ENCODE measurements around the gene MYB. TPM values are rescaled to one million over a fixed set of nuclear protein-coding genes. Genes with fewer than 3 reads are reported as not detected.

MYB gene
- total and polyA plus RNA-seq, 2 donors (not counting 3 experiments of a cell fraction or from before 2014, with no cell fraction given), result 0.14 to 0.53 TPM

GRCh38 chr6:135261872-135262725, 81.0 kb downstream of the MYB start:
- no peaks in the 10 kb centered on the region for H3K79me2 ChIP-seq (ENCODE audit: control insufficient read depth, insufficient read depth, low read length)
- H3K4me3 ChIP-seq (replicated peaks in 1 of 3; ENCODE audit: insufficient read depth in 1 of 3, low read depth in 1 of 3, low read length in 3 of 3), result no peak overlapping the region
- no peaks in the 10 kb centered on the region for H4K20me1 ChIP-seq (replicated peaks; ENCODE audit: control insufficient read depth, extremely low read depth, insufficient read depth, low read length)
- no peaks in the 10 kb centered on the region for H3K9me3 ChIP-seq (replicated peaks; ENCODE audit: control insufficient read depth, insufficient read depth, low read length)
- ChIA-PET CTCF (interaction anchor here (0.9 kb wide), 2 partner anchors 20 to 157 kb away, joined by 3 read pairs; no protein-coding TSS in a partner anchor), POLR2A (no interaction called here)
- BruUV-seq (replicated peaks), result no TSS peak
- no peaks in the 10 kb centered on the region for H3K9me1 ChIP-seq (replicated peaks; ENCODE audit: control insufficient read depth, extremely low read depth, insufficient read depth, low read length)
- no peak overlapping the region for H3K9ac ChIP-seq (replicated peaks; ENCODE audit: extremely low read depth, insufficient read depth, low read length)
- DNase-seq (ENCODE audit: low read depth, low spot score) (no peak), FAIRE-seq (no peak)
- no peak overlapping the region for H3K27ac ChIP-seq (ENCODE audit: insufficient read depth, low read depth, low read length)
- H3K4me2 ChIP-seq (ENCODE audit: insufficient read depth, low read length), result no peak overlapping the region
- H3K4me1 ChIP-seq (ENCODE audit: control insufficient read depth, extremely low read depth, insufficient read depth, low read length), result no peaks in the 10 kb centered on the region
- peaks cover 2 to 9% of the 10 kb centered on the region in 2 experiments for H3K27me3 ChIP-seq (ENCODE audit: control insufficient read depth in 2 of 2, insufficient read depth in 2 of 2, low read length in 2 of 2)
- H2AFZ ChIP-seq (ENCODE audit: low read depth, low read length), result no peak overlapping the region
- TF ChIP-seq POLR2AphosphoS5 (IDR thresholded peaks at IDR 0.05; ENCODE audit: insufficient read depth, low read depth, low read length) (no peak), JUN (IDR thresholded peaks at IDR 0.05; ENCODE audit: borderline replicate concordance, insufficient read depth, insufficient read length, low read depth) (no peak), CTCF (IDR thresholded peaks at IDR 0.05; ENCODE audit: extremely low read depth in 1 of 2, insufficient read depth in 1 of 2, low read depth in 1 of 2, low read length in 2 of 2) (no peak), MAX (IDR thresholded peaks at IDR 0.05; ENCODE audit: insufficient read depth, insufficient read length) (no peak), POLR2A (IDR thresholded peaks at IDR 0.05; ENCODE audit: low read depth, low read length) (no peak), GATA2 (IDR thresholded peaks at IDR 0.05; ENCODE audit: insufficient read depth, insufficient read length, low read depth, low read length) (no peak), EZH2 (IDR thresholded peaks at IDR 0.05; ENCODE audit: borderline replicate concordance, low read depth, low read length, severe bottlenecking) (no peak), MYC (IDR thresholded peaks at IDR 0.05; ENCODE audit: low read depth, low read length) (no peak)
- dilution Hi-C loops (cut with MboI; ENCODE audit: extremely low pct_ligation_motif_present, low sequenced_read_pairs), result no loop called here
- intact Hi-C loops (cut with micrococcal nuclease), result no loop called here
- H3K36me3 ChIP-seq (ENCODE audit: control insufficient read depth in 2 of 2, extremely low read depth in 1 of 2, insufficient read depth in 2 of 2, low read length in 2 of 2), result no peaks in the 10 kb centered on the region

All from endothelial cell of umbilical vein (primary cell).